Measurements from ENCODE around the gene SLC25A24.
"Not testable (repeated sequence)": the region's sequence is repeated elsewhere in the genome, so short reads cannot be mapped to it uniquely, and the experiment has no call there.

- not testable (repeated sequence) for TF ChIP-seq CTCF, POLR2AphosphoS5 (IDR thresholded peaks at IDR 0.05)
Measured at GRCh38 chr1:108131281-108131680, 68.9 kb downstream of the SLC25A24 start.
